Measurements from ENCODE around the gene SLC22A4.

The SLC22A4 gene

GRCh38 chr5:132277971-132278853, 16.0 kb upstream of the SLC22A4 start:
- DNase-seq = no peak

- no peak for DNase-seq
Measured at GRCh38 chr5:132279801-132280200, 14.4 kb upstream of the SLC22A4 start.

GRCh38 chr5:132280371-132281240, 13.6 kb upstream of the SLC22A4 start:
- DNase-seq = no peak

- no peak for DNase-seq
Measured at GRCh38 chr5:132281856-132282614, 12.2 kb upstream of the SLC22A4 start.

GRCh38 chr5:132283423-132284043, 10.7 kb upstream of the SLC22A4 start:
- DNase-seq = no peak

GRCh38 chr5:132289097-132289496, 5.1 kb upstream of the SLC22A4 start:
- no peak for DNase-seq

- no peak for DNase-seq
Measured at GRCh38 chr5:132291026-132291425, 3.2 kb upstream of the SLC22A4 start.

GRCh38 chr5:132293066-132293991, 865 bp upstream of the SLC22A4 start:
- DNase-seq = peak; percentile 30

GRCh38 chr5:132294728-132295504, 722 bp downstream of the SLC22A4 start:
- no peak for DNase-seq

- DNase-seq = no peak
Measured at GRCh38 chr5:132295505-132296411, 1.6 kb downstream of the SLC22A4 start.

GRCh38 chr5:132296412-132297016, 2.3 kb downstream of the SLC22A4 start:
- no peak for DNase-seq

GRCh38 chr5:132297211-132297940, 3.2 kb downstream of the SLC22A4 start:
- no peak for DNase-seq

- no peak for DNase-seq
Measured at GRCh38 chr5:132298298-132299212, 4.4 kb downstream of the SLC22A4 start.

GRCh38 chr5:132299917-132300316, 5.7 kb downstream of the SLC22A4 start:
- DNase-seq = no peak

- no peak for DNase-seq
Measured at GRCh38 chr5:132300577-132301343, 6.6 kb downstream of the SLC22A4 start.

Measured in NCI-H1048 (cell line).